CD4-positive, alpha-beta T cell (primary cell): ENCODE results near the gene VEGFA. TPM values are rescaled to one million over a fixed set of nuclear protein-coding genes. Genes with fewer than 3 reads are reported as not detected.

Experiments
- ATAC-seq: fragments of 200-7000 bp; cut with Tn5 transposase; one replicate; pipeline ENCODE4 v1.10.0; 2022; ENCODE audit warnings: mild to moderate bottlenecking; ENCODE audit not compliant: poor library complexity
- CTCF ChIA-PET: fragments of 350-600 bp; sonication (Branson Sonifier 250); formaldehyde crosslinking; loops from one replicate; lab custom pipeline; 2021; ENCODE audit warnings: antibody characterized with exemption, inconsistent platforms; lab: Charles Lee
- POLR2A ChIA-PET: fragments of 350-600 bp; sonication (Branson Sonifier 250); formaldehyde crosslinking; loops from one replicate; lab custom pipeline; 2021; ENCODE audit warnings: antibody characterized with exemption, inconsistent platforms; lab: Charles Lee
- DNase-seq, 14 experiments: peaks; one replicate each; pipeline ENCODE4 v3.0.0-alpha.2; 2013 to 2020; ENCODE audit warnings: mixed read lengths in 2 of 14
- H3K27ac ChIP-seq, 2 donors: one replicate each; pipeline versions ENCODE4 v1.5.1 to v1.7.0; 2013; ENCODE audit warnings: low read length in 2 of 2, low read depth in 1 of 2, mild to moderate bottlenecking in 1 of 2
- H3K27me3 ChIP-seq, 2 experiments: 1 replicate in 1 of 2; 2 replicates in 1 of 2; pipeline versions ENCODE4 v1.6.1 to v1.7.0; 2013; ENCODE audit warnings: low read length in 2 of 2, control low read depth in 1 of 2, mild to moderate bottlenecking in 1 of 2, moderate library complexity in 1 of 2; ENCODE audit not compliant: insufficient read depth in 2 of 2, control insufficient read depth in 1 of 2
- H3K36me3 ChIP-seq: one replicate; pipeline ENCODE4 v1.6.1; 2013; ENCODE audit warnings: low read length, control low read depth; ENCODE audit not compliant: insufficient read depth
- H3K4me1 ChIP-seq: one replicate; pipeline ENCODE4 v1.6.1; 2013; ENCODE audit warnings: low read length, control low read depth; ENCODE audit not compliant: insufficient read depth
- H3K4me3 ChIP-seq: one replicate; pipeline ENCODE4 v1.5.1; 2013; ENCODE audit warnings: mild to moderate bottlenecking, low read length, moderate library complexity
- H3K9me3 ChIP-seq, 2 experiments: 1 replicate in 1 of 2; 2 replicates in 1 of 2; pipeline versions ENCODE4 v1.6.1 to v1.7.0; 2013; ENCODE audit warnings: low read length in 2 of 2, mild to moderate bottlenecking in 2 of 2, control low read depth in 1 of 2, moderate library complexity in 1 of 2; ENCODE audit not compliant: control insufficient read depth in 1 of 2, insufficient read depth in 1 of 2
- H3K27ac Mint-ChIP-seq: one replicate; pipeline ENCODE4 v1.8.0; 2020; ENCODE audit warnings: mixed read lengths
- H3K27me3 Mint-ChIP-seq: one replicate; pipeline ENCODE4 v1.8.0; 2021; ENCODE audit warnings: mixed read lengths
- H3K36me3 Mint-ChIP-seq: one replicate; pipeline ENCODE4 v1.8.0; 2021; ENCODE audit warnings: low read depth, mixed read lengths
- H3K4me1 Mint-ChIP-seq: one replicate; pipeline ENCODE4 v1.8.0; 2021; ENCODE audit warnings: low read depth, mixed read lengths
- H3K4me3 Mint-ChIP-seq: one replicate; pipeline ENCODE4 v1.8.0; 2020; ENCODE audit warnings: mild to moderate bottlenecking, mixed read lengths
- H3K9me3 Mint-ChIP-seq: one replicate; pipeline ENCODE4 v1.8.0; 2020; ENCODE audit warnings: mixed read lengths
- intact Hi-C, 2 experiments: fragments of 100-400 bp; cut with DNase I in 1 of 2; cut with micrococcal nuclease in 1 of 2; formaldehyde crosslinking; loops; one replicate each; pipeline versions ENCODE4 v1.15.1 to v1.9.0; 2023 to 2025; cut with DNase I, micrococcal nuclease
- total RNA-seq, 174 experiments: library from RNA in 2 of 174; stranded (reverse) in 2 of 174; gene quantifications; one replicate each; pipeline ENCODE4 v1.2.3 and lab custom pipeline; 2021 to 2026
- TF ChIP-seq, protein P1 (sequence below): fragments of 200-600 bp; IDR thresholded peaks from one replicate; pipeline ENCODE4 v1.8.0; 2022; ENCODE audit warnings: antibody characterized with exemption, mild to moderate bottlenecking

The VEGFA gene
- total RNA-seq, 2 experiments from 2014 or later = 3.5 to 3.7 TPM

DNA sequence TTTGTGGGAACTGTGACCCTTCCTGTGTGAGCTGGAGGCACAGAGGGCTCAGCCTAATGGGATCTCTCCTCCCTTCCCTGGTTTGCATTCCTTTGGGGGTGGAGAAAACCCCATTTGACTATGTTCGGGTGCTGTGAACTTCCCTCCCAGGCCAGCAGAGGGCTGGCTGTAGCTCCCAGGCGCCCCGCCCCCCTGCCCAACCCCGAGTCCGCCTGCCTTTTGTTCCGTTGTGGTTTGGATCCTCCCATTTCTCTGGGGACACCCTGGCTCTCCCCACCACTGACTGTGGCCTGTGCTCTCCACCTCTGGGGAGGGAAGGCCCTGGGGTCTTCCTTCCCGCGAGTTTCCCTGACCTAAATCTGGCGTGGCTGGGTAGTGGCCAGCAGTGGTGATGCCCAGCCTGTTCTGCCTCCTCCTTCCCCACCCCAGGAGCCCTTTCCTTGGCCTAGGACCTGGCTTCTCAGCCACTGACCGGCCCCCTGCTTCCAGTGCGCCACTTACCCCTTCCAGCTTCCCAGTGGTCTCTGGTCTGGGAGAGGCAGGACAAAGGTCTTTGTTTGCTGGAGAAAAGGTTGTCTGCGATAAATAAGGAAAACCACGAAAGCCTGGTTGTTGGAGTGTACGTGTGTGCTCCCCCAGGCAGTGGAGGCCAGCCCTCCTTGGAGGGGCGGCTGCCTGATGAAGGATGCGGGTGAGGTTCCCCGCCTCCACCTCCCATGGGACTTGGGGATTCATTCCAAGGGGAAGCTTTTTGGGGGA, 4.9 kb downstream of the VEGFA start:
- H3K9me3 ChIP-seq = no peaks in the 10 kb centered on the region
- TF ChIP-seq, protein P1, sequence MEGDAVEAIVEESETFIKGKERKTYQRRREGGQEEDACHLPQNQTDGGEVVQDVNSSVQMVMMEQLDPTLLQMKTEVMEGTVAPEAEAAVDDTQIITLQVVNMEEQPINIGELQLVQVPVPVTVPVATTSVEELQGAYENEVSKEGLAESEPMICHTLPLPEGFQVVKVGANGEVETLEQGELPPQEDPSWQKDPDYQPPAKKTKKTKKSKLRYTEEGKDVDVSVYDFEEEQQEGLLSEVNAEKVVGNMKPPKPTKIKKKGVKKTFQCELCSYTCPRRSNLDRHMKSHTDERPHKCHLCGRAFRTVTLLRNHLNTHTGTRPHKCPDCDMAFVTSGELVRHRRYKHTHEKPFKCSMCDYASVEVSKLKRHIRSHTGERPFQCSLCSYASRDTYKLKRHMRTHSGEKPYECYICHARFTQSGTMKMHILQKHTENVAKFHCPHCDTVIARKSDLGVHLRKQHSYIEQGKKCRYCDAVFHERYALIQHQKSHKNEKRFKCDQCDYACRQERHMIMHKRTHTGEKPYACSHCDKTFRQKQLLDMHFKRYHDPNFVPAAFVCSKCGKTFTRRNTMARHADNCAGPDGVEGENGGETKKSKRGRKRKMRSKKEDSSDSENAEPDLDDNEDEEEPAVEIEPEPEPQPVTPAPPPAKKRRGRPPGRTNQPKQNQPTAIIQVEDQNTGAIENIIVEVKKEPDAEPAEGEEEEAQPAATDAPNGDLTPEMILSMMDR = peak; percentile 79
- no peak overlapping the region for H3K27ac ChIP-seq
- no peak overlapping the region for H3K4me3 ChIP-seq
- H3K4me1 Mint-ChIP-seq = peaks cover 23% of the 10 kb centered on the region
- ChIA-PET POLR2A (no interaction called here), CTCF (interaction anchor here (0.8 to 1.7 kb wide), 7 partner anchors 9 to 321 kb away, joined by 3 to 6 read pairs (median 4); no protein-coding TSS in a partner anchor)
- no peak overlapping the region for H3K4me3 Mint-ChIP-seq
- no peaks in the 10 kb centered on the region for H3K36me3 Mint-ChIP-seq
- no peaks in the 10 kb centered on the region for H3K36me3 ChIP-seq
- H3K9me3 Mint-ChIP-seq = no peaks in the 10 kb centered on the region
- peaks cover 32% of the 10 kb centered on the region for H3K4me1 ChIP-seq
- no peak overlapping the region for H3K27ac Mint-ChIP-seq
- peak; percentile 41 for ATAC-seq
- peaks cover 41% of the 10 kb centered on the region for H3K27me3 Mint-ChIP-seq
- peaks cover 25 to 27% of the 10 kb centered on the region in 2 experiments for H3K27me3 ChIP-seq
- intact Hi-C loops = loop anchor here in 1 of 2 experiments (5.0 kb wide), 1 partner anchor 227 kb away; no protein-coding TSS in a partner anchor
- peak; percentile 37 to 82 (median 47) for DNase-seq

DNA sequence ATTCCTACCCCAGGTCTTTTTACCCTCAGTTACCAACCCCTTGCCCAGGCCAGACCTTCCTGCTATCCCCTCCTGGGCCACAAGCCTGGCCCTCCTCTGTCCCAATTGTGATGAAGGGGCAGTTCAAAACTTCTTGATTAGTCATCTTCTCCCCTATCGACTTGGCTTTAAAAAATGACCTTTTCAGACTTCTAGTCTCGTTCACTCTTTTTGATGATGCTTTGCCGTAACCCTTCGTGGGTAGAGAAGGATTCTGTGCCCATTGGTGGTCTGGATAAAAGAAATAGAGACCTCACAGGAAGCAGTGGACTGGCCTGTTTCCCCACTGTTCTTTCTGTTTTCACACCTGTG, 5.5 kb downstream of the VEGFA start:
- ATAC-seq = no peak
- CTCF ChIA-PET = no interaction called here
- Histone ChIP-seq H3K4me1 (peaks cover 26% of the 10 kb centered on the region), H3K27ac (no peak overlapping the region), H3K9me3 (no peaks in the 10 kb centered on the region), H3K27me3 (peaks cover 25 to 27% of the 10 kb centered on the region in 2 experiments), H3K36me3 (no peaks in the 10 kb centered on the region), H3K4me3 (no peak overlapping the region)
- H3K36me3 Mint-ChIP-seq = no peaks in the 10 kb centered on the region
- H3K9me3 Mint-ChIP-seq = no peaks in the 10 kb centered on the region
- H3K4me1 Mint-ChIP-seq = peaks cover 18% of the 10 kb centered on the region
- POLR2A ChIA-PET = no interaction called here
- peaks cover 36% of the 10 kb centered on the region for H3K27me3 Mint-ChIP-seq
- no peak overlapping the region for H3K4me3 Mint-ChIP-seq
- no peak for DNase-seq
- intact Hi-C loops = no loop called here
- H3K27ac Mint-ChIP-seq = no peak overlapping the region
- TF ChIP-seq, protein P1 = no peak

DNA sequence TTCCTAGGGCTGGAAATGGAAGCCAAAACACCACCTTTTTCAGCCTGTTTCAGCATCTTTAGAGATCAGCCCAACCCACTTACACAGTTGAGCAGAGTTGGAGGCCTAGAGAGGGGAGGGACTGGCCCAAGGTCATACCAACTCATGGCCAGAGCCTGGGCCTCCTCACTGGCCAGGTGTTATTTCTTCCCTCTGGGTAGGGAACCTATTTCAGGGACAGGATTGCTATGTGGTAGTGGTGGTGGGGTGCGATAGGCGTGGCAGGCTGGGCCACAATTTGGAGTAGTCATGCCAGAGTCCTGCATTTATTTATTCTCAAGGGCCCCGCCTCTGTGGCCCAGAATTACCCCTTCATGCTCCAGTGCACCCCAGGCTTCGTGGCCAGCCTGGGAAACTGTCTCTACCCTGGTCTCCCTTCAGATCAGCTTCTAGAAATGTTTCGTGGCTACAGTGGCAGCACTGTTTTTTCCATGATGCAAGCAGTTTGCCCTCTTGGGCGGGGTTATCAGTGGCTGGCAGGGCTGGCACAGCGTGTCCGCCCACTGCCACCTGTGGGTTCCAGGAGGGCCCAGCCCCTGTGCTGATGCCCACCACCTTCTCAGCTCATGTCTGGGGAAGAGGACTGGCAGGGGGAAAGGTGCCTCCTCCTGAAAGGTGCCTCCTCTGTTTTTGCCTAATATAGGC, 6.2 kb downstream of the VEGFA start:
- intact Hi-C loops = no loop called here
- Mint-ChIP-seq H3K27me3 (peaks cover 36% of the 10 kb centered on the region), H3K4me3 (no peak overlapping the region), H3K9me3 (no peaks in the 10 kb centered on the region), H3K4me1 (peaks cover 18% of the 10 kb centered on the region), H3K27ac (no peak overlapping the region), H3K36me3 (no peaks in the 10 kb centered on the region)
- peaks cover 25 to 27% of the 10 kb centered on the region in 2 experiments for H3K27me3 ChIP-seq
- TF ChIP-seq, protein P1 = no peak
- no peak overlapping the region for H3K27ac ChIP-seq
- no peaks in the 10 kb centered on the region for H3K9me3 ChIP-seq
- ATAC-seq (no peak), DNase-seq (no peak)
- POLR2A ChIA-PET = no interaction called here
- no peak overlapping the region for H3K4me3 ChIP-seq
- CTCF ChIA-PET = interaction anchor here (0.9 kb wide), 1 partner anchor 303 kb away, joined by 3 read pairs; no protein-coding TSS in a partner anchor
- peaks cover 22% of the 10 kb centered on the region for H3K4me1 ChIP-seq
- no peaks in the 10 kb centered on the region for H3K36me3 ChIP-seq
